HG03521 (cell line): ENCODE measurements around the gene SAPCD2.
"Not testable (repeated sequence)": the region's sequence is repeated elsewhere in the genome, so short reads cannot be mapped to it uniquely, and the experiment has no call there.

Source experiments
- ATAC-seq: cut with Tn5 transposase; IDR thresholded peaks from one replicate; pipeline ENCODE4 v1.9.1; 2021; ENCODE audit warnings: mild to moderate bottlenecking, moderate library complexity; ENCODE audit not compliant: unreplicated experiment

The SAPCD2 gene

DNA sequence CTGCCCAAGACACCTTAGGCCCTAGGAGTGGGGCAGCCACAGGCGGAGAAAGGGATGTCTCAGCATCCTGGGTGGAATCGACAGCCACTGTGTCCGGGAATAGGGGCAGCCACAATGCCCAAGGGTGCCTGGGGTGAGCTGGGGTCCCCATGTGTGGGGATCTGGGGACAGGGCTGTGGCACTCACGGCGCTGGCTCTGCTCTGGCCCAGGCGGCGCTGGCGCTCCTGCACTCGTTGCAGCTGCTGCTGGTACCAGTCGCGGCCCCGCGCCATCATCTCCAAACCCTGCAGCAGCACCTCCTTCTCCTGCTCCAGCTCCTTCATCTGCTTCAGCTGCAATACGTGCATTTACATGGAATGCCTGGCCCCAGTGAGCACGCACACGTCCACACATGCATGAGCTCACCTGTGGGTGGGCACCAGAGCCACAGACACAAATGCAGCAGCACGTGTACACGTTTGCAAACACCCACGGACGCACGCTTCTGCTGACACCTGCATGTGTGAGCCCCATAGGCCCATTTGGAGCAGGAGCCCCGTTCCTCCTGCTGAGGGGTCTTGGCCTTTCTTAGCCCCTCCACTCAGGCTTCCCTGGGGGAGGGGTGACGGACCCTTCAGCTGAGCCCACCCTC lies 4.9 kb downstream of the SAPCD2 start:
- no peak for ATAC-seq

DNA sequence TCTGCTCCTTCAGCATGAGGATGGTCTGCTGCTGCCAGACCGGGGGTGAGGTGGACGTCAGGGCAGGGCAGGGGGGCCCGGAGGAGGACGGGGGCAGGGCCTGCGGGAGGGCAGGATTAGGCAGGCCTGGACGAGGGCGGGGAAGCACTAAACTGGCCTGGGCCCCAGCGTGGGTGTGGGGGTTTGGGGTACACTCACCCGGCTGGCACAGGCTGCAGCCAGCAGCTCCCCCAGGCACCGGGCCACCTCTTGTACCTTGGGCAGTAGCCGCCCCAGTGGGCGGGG lies 5.5 kb downstream of the SAPCD2 start:
- no peak for ATAC-seq

DNA sequence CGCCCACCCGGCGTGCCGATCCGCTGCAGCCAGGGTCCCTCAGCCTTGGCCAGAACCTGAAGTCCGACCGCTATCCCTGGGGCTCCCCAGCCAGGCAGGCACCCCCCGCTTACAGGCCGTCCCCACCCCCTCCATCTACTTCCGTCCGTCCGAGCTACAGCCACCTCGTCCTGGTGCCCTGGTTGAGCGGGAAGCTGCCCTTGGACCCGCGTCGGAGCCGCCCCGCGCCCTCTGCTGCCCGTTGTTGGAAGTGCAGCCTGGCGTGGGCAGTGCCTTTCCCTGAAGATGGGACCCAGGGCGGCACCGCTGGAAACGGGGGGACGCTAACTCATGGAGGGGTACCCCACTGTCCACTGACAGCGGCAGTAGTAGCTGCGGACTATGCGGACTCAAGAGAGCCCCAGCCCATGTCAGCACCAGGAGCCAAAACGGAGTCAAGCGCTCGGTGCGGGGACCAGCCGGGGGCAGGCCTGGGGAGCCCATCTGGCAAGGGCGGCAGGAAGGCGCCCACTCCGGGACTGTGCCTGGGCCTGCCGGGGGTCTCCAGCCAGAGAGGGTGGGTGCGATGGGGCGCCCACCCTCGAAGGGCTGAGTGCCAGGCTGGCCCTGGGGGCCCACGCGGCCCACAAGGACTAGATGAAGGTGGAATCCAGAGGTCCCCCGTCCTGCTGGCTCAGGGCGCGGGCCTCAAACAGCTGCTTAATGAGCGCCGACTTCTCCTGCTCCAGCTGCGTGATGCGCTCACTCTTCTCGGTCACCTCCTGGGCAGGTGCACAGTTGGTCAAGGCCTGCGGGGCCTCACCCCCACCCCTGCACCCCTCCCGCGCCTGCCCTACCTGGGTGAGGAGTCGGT lies 6.1 kb downstream of the SAPCD2 start:
- ATAC-seq: no peak

DNA sequence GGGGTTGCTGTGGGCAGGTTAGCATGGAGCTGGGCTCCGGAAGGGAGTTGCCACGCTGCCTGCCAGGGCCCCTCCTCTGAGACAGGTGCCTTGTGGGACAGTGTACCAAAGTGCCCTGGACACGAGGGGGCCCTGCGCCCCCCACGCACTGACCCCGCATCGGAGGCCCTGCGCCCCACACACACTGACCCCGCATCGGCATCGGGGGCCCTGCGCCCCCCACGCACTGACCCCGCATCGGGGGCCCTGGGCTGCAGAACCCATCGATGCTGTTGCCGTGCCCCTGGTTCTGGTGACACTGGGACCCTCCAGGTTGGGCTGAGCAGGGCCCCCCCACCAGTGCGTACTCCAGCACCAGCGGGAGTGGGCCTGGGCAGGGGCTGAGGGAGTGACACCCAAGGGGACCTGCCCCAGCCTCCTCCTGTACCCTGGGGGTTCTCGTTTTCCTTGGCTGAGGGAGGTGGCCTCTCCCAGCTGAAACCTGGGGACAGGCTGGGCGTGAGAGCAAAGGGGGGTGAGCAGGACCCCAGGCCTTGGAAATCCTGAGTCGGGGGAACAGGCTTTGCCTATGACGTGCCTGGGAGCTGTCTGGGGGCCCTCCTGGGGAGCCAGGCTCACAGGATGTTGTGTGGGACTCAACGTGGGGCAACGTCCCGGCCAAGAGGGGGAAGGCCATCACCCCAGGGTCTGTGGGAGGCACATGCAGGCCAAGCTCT lies 6.9 kb downstream of the SAPCD2 start:
- no peak for ATAC-seq

DNA sequence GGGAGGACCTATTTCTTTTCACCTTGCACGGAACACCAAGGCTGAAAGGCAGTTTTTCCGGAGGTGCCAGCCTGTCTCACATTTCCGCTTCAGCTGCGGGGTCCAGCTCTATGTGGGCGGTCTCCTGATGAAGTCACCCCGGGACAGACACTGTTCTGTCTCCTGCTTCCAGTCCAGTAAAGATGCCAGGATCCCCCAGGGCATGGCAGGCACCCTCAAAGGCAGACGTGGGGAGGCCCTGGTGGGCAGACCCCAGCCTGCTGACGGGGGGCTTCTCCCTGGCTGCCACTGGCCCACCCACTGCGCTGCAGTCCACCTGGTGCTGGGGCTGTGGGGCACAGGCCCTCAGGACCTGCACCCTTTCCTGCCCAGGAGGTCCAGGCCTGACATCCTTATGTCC lies 7.6 kb downstream of the SAPCD2 start:
- not testable (repeated sequence) for ATAC-seq

DNA sequence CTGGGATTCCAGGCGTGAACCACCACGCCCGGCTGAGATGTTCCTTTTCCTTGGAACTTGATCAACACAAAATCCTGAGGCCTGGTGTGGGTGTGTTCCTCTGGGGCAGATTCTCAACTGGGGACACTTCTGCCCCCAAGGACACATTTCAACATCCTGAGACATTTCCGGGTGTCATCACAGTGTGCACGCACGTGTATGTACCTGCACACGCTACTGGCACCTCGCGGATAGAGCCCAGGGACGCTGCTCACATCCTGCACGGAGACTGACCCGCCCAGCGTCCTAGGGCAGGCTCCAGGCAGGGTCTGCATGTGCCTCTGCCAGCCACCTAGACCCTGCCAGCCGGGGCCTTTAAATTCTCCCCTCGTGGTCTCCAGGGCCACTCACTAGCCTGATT lies 8.0 kb downstream of the SAPCD2 start:
- no peak for ATAC-seq

DNA sequence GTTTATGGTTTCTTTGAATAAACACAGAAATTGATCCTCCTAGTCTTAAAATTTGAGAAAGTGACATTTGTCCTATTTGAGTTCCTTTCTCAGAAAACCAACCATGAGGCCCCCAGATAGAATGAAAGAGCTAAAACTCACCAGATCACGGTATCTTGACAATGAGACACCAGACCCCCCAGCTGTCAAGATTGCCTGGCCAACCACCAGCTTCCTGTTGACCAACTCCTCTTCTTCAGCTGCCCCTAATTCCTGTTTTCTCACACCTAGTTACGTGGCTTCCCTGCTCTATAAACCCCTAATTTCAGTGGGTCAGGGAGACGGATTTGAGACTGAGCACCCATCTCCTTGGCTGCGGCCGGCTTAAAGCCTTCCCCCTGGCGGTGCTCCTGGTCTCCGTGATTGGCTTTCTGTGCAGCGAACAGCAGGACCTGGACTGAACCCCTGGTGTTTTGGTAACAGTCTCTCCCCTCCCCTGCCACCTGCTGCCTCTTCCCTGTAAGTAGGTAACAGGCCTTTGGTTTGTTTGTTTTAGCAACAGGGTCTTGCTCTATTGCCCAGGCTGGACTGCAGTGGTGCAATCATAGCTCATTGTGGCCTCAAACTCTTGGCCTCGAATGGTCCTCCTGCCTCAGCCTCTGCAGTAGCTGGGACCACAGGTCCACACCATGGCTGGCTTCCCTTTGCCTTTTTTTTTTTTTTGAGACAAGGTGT lies 11.7 kb downstream of the SAPCD2 start:
- no peak for ATAC-seq

DNA sequence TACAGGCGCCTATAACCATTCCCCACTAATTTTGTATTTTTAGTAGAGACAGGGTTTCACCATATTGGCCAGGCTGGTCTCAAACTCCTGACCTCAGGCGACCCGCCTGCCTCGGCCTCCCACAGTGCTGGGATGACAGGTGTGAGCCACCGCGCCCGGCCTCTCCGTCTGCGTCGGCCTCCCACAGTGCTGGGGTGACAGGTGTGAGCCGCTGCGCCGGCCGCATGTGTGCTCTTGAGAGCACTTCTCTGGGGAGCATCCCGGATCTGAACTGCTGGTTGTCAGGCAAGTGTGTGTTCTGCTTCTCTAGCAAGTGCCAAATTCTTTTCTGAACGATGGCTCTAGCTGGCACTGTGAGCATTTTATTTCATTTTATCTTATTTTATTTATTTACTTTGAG lies 12.8 kb downstream of the SAPCD2 start:
- no peak for ATAC-seq

DNA sequence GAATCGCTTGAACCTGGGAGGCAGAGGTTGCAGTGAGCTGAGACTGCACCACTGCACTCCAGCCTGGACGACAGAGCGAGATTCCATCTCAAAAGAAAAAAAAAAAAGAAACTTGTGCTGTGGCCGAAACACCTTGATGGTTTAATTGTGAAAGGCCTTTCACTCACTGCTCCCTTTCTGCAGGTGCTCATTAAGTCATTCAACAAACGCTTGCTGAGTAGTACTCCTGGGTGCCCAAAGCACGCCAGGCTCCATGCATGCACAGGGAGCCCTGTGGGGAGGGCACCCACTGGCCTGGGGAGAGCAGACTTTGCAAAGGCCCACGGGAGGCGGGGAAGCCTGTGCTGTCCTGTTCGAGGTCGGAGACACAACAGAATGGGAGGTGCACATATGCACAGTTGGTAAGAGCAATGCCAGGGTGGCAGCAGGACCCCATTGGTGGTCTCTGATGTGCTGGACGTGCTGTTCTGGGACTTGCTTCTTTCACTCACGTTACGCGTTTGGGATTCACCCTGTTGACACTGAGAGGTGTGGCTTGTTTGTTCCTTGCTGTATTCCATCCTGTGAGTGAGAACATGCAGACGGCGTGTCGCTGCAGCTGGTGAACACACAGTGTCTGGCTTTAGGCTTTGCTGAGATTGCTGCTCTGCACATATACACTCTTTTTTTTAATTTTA lies 13.5 kb downstream of the SAPCD2 start:
- no peak for ATAC-seq

DNA sequence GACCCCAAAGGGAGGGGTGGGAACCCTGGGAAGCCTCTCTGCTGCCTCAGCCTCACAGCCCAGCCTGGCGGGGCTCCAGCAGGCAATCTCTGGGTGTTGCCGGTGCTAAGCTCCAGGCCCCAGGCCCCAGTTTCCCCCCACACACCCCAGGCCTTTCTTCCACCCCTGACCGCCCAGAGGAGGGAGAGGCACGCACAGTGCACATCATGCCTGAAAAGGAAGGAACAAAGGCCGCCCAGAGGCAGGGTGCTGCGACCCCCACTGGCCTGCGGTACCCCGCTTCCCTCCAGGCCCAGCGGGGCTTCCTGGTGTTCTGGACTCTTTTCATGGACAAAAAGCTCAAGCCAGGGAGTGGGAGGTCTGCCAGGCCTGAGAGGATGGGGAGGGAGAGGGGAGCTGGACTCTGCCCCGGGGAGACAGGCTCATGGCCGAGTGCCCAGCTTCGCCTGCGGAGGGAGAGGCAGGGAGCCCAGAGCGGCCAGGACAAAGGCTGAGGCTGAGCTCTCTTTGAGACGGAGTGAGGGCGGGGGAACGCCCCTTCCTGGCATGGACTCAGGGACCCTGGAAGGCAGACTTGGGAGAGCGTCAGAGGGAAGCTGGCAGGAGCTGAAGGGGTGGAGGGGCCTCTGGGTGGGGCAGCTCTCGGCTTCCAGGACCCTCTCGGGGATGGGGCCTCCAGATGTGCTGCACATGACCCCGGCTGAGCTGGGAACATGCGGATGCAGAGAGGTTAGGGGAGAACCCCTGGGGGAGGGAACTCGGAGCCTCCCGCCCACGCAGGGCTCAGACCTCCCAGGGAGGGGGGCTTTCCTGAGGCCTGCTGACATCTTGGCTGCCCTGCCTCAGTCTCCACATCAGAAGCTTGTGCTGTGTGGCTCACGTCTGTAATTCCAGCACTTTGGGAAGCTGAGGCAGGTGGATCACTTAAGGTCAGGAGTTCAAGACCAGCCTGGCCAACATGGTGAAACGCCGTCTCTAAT lies 14.7 kb downstream of the SAPCD2 start:
- ATAC-seq: no peak

DNA sequence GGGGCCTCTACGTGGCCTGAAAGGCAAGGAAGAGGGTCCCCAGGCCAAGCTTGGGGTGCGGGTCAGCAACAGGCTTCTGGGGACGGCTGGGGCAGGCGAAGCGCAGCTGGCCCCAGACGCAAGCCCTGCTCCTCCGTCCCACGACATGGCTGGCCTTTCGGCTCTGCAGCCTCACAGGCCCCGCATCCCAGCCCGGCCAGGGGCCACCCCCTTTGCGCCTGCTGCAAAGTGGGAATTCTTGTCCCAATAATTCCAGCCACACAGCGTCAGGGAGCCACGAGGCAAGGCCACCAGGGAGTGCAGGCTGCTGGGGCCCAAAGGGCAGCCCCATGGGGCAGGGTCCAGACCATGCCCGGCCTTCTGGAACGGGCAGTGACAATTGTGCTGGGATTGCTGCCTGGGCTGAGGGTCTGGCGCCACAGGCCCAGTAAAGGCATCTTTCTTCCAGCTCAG lies 15.4 kb downstream of the SAPCD2 start:
- ATAC-seq: no peak

DNA sequence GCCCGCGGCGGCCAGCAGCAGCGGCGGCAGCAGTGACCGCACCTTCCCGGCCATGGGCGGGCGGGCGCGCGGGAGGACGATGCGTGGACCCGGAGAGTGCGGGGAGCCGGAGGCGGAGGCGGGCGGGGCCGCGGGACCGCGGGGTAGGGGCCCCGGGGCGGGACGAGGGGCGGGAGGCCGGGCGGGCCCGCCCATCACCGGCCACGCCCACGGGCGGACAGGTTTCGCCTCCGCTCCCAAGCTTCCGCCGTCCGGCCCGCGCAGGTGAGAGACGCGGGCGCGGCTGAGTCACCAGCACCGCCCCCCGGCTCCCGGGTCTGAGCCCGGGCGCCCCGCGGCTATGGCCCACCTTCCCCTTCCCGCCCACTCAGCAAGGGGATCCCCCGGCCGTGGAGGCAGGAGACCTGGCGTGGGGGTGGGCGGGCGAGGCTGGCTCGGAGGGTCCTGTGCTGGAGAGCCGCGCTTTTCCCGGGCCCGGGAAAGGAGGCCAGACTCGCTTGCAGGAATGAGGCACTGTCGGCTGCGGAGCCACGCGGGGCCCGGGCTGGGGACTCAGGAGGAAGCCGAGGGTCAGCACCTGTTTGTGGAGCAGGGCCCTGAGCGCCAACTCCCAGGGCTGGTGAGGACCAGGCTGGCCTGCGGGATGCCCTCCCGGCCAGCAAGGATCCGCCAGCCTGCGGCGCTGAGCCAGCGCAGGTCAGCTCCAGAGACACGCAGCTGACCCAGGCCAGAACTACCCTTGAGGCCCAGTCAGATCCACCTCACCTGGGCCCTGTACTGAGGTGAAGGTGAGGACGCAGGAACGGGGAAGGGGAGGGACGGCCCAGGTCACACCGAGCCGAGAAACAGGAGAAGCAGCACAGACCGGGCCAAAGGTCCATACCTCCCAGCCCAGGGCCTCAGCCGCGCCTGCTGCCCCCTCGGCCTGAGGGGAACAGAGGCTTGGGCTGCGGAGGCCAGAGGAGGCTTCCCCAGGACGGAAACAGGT lies 16.1 kb downstream of the SAPCD2 start, which contains the start of gene ENTPD2:
TSS of gene ENTPD2 (minus strand) at position 118 of the 988 bp plus-strand sequence. CDS start at position 54, 64 bp downstream.
- no peak for ATAC-seq

DNA sequence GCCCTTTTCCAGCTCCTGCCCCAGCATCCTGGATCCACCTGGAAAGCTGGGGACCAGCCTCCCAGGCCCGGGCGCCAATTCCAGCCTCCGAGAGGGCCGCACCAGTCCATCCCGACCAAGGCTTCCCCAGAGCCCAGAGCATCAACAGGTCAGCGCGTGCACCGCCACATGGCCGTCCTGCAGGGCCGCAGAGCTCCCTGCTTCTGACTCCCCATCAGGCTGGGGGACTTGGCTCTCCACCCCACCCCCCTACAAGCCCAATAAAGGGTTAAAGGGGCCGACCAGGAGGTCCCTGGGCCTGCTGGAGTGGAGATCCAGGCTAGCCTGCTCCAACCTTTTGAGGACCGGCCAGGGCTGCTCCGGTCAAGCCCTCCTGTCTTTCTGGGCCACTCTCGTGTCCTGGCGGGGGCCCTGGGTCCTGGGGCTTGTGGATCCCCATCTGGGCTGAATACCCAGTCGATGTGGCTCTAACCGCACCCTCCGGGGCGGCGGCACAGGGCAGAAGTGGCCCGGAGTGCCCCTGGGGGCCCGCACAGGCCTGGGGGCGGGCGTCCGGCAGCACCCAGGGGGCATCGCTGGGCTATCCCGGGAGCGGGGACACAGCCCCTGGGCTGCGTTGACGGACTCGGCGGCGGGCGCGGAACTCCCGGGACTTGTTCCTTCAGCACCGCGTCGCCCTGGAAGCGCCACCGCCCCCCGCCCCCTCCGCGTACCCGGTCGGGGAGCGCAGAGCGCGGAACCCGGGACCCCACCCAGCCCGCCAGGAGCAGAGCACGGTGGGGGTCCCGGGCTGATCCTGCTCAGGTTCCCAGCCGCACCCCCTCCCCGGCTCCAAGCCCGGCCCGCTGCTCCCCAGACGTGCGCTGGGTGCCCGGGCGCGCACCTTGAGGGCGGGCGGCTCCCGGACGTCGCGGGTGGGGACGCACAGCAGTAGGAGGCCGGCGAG lies 17.1 kb downstream of the SAPCD2 start:
- ATAC-seq: no peak

DNA sequence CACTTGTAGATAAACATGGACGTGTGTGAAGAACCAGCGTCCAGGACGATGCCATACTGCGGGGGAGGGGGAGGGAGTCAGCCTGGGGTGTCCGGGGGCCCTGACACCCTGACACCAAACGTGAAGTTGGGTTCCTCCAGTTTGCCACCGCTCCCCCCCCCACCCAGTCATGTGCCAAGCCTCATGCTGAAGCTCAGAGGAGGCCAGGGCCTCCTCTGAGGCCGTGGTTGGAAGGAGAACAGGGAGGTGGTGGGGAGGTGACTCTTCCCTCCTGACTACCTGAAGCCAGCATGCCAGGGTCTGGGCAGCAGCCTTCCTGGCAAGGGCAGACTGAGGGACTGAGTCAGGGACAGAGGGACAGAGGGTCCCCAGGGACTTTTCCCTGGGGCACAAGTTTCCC lies 18.1 kb downstream of the SAPCD2 start:
- ATAC-seq: no peak

DNA sequence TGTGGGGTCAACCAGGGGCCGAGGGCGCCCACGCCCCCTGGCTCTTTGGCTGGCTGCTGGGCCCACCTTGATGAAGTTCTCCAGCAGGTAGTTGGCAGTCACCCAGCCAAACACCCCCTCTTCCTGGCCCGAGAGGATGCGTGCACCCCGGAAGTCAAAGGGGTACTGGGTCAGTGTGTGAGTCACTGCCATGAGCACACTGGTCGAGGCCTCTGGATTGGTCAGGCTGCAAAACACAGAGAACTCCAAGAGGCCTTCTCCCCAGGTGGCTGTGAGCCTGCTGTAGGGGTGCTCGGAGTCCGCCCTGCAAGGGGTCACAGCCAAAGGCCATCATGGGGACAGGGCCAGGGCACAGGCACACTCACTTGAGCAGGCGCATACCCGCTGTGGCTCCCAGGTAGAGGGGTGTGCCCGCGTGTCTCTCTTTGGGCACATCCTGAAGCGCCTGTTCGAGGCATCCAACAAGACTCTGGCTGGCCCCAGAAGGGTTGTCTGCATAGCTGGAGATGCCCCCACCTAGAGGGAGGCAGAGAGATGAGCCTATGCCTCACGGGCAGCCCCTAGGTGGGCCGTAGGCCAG lies 19.1 kb downstream of the SAPCD2 start:
- ATAC-seq: no peak

DNA sequence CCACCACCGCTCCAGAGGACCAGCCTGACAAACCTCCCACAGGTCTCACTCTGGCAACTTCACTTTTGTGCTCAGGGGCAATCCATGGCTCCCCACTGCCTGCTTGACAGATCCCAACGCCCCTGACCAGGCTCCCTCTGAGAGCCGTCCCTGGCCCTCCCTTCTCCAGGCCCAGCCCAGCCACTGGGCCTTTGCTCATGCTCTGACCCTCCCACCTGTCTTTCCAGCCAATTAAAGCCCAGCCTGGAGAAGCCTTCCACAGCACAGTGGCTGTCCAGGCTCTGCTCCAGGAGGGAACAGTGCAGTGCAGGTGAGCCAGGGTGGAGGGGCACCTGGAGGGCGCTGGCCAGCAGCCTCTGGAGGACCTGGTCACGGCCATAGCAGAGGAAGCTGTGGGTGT lies 19.8 kb downstream of the SAPCD2 start:
- no peak for ATAC-seq
